ENCODE measurements around the gene CARD8.
A peak's percentile ranks its signal among the peaks of the same experiment; 100 is the strongest.
"Not testable (repeated sequence)": the region's sequence is repeated elsewhere in the genome, so short reads cannot be mapped to it uniquely, and the experiment has no call there.

CARD8 gene

GRCh38 chr19:48260359-48260714 lies 4.6 kb upstream of the CARD8 start:
- not testable (repeated sequence) for DNase-seq (ENCODE audit: low read depth, low spot score)

GRCh38 chr19:48258992-48259391 lies 3.3 kb upstream of the CARD8 start:
- not testable (repeated sequence) for DNase-seq (ENCODE audit: low read depth, low spot score)

- no peak for DNase-seq (ENCODE audit: low read depth, low spot score)
Observed at GRCh38 chr19:48258350-48258749, 2.6 kb upstream of the CARD8 start.

GRCh38 chr19:48254529-48254970 lies 1.2 kb downstream of the CARD8 start:
- DNase-seq (ENCODE audit: low read depth, low spot score): no peak

- DNase-seq (ENCODE audit: low read depth, low spot score): no peak
Observed at GRCh38 chr19:48253999-48254398, 1.7 kb downstream of the CARD8 start.

GRCh38 chr19:48252609-48253008 lies 3.1 kb downstream of the CARD8 start:
- no peak for DNase-seq (ENCODE audit: low read depth, low spot score)

GRCh38 chr19:48250290-48251025 lies 5.3 kb downstream of the CARD8 start:
- DNase-seq (ENCODE audit: low read depth, low spot score): no peak

- DNase-seq (ENCODE audit: low read depth, low spot score): no peak
Observed at GRCh38 chr19:48249502-48250014, 6.2 kb downstream of the CARD8 start.

- DNase-seq (ENCODE audit: low read depth, low spot score): no peak
Observed at GRCh38 chr19:48248081-48248833, 7.5 kb downstream of the CARD8 start.

GRCh38 chr19:48247212-48247611 lies 8.5 kb downstream of the CARD8 start:
- no peak for DNase-seq (ENCODE audit: low read depth, low spot score)

GRCh38 chr19:48246101-48246500 lies 9.6 kb downstream of the CARD8 start:
- no peak for DNase-seq (ENCODE audit: low read depth, low spot score)

GRCh38 chr19:48244281-48244680 lies 11.4 kb downstream of the CARD8 start:
- no peak for DNase-seq (ENCODE audit: low read depth, low spot score)

GRCh38 chr19:48241771-48242170 lies 13.9 kb downstream of the CARD8 start:
- not testable (repeated sequence) for DNase-seq (ENCODE audit: low read depth, low spot score)

GRCh38 chr19:48239582-48240141 lies 16.1 kb downstream of the CARD8 start:
- DNase-seq (ENCODE audit: low read depth, low spot score): no peak

GRCh38 chr19:48239120-48239519 lies 16.6 kb downstream of the CARD8 start:
- DNase-seq (ENCODE audit: low read depth, low spot score): no peak

- peak; percentile 14 for DNase-seq (ENCODE audit: low read depth, low spot score)
Observed at GRCh38 chr19:48237057-48237456, 18.7 kb downstream of the CARD8 start.

GRCh38 chr19:48230555-48231129 lies 25.1 kb downstream of the CARD8 start:
- no peak for DNase-seq (ENCODE audit: low read depth, low spot score)

- DNase-seq (ENCODE audit: low read depth, low spot score): no peak
Observed at GRCh38 chr19:48221628-48222027, 34.1 kb downstream of the CARD8 start.

- DNase-seq (ENCODE audit: low read depth, low spot score): not testable (repeated sequence)
Observed at GRCh38 chr19:48220784-48221183, 34.9 kb downstream of the CARD8 start.

GRCh38 chr19:48218997-48219396 lies 36.7 kb downstream of the CARD8 start:
- no peak for DNase-seq (ENCODE audit: low read depth, low spot score)

- peak; percentile 37 for DNase-seq (ENCODE audit: low read depth, low spot score)
Observed at GRCh38 chr19:48216933-48217332, 38.8 kb downstream of the CARD8 start.

- DNase-seq (ENCODE audit: low read depth, low spot score): no peak
Observed at GRCh38 chr19:48213959-48214358, 41.8 kb downstream of the CARD8 start.
